Right lobe of liver (tissue), 6 donors: Measurements from ENCODE around the gene MSN. TPM values are rescaled to one million over a fixed set of nuclear protein-coding genes. Genes with fewer than 3 reads are reported as not detected.
A peak's percentile ranks its signal among the peaks of the same experiment; 100 is the strongest.

Experiments used
- ATAC-seq, 4 donors: fragments of 200-7000 bp; cut with Tn5 transposase; one replicate each; pipeline ENCODE4 v1.9.1; 2020; ENCODE audit warnings: mild to moderate bottlenecking in 4 of 4, moderate library complexity in 4 of 4
- DNase-seq, 3 donors: peaks; one replicate each; pipeline ENCODE4 v3.0.0-alpha.2; 2020
- H3K27ac ChIP-seq, 3 donors: fragments of 200-600 bp; one replicate each; pipeline ENCODE4 v1.8.0; 2022
- H3K27me3 ChIP-seq, 2 donors: fragments of 200-600 bp; one replicate each; pipeline ENCODE4 v1.8.0; 2022
- H3K36me3 ChIP-seq, 4 donors: fragments of 200-600 bp; sonication (generic) in 1 of 4; one replicate each; pipeline versions ENCODE4 v1.5.1 to v1.8.0; 2017 to 2022; ENCODE audit warnings: control low read depth in 1 of 4
- H3K4me1 ChIP-seq, 4 donors: fragments of 200-600 bp; sonication (generic) in 1 of 4; one replicate each; pipeline versions ENCODE4 v1.5.1 to v1.8.0; 2017 to 2022; ENCODE audit warnings: control low read depth in 1 of 4
- H3K4me3 ChIP-seq, 3 donors: fragments of 200-600 bp; one replicate each; pipeline ENCODE4 v1.8.0; 2022
- H3K9me3 ChIP-seq, 4 donors: fragments of 200-600 bp; sonication (generic) in 1 of 4; one replicate each; pipeline versions ENCODE4 v1.5.1 to v1.8.0; 2017 to 2022; ENCODE audit warnings: control low read depth in 1 of 4
- POLR2A ChIP-seq: fragments of 450-650 bp; IDR thresholded peaks from one replicate; pipeline ENCODE4 v1.6.1; 2017; ENCODE audit warnings: antibody characterized with exemption, mild to moderate bottlenecking
- WGBS: methylation state at CpG from one replicate; pipeline ENCODE4 v1.1.6; 2018; ENCODE audit warnings: low coverage, low lambda C conversion rate; ENCODE audit not compliant: insufficient coverage; ENCODE audit errors: missing lambda C conversion rate; 5-methylcytosine and 5-hydroxymethylcytosine counted together
- intact Hi-C, 2 donors: fragments of 100-400 bp; cut with DNase I; formaldehyde crosslinking; loops; one replicate each; pipeline versions ENCODE4 v1.11.2 to v1.14.1; 2022
- total RNA-seq, 6 experiments: library from RNA; depleted of rRNA in 2 of 6; stranded (reverse); fragments of >200 nt in 2 of 6; fragmentation: NEBNext Ultra II Directional in 3 of 6; extraction: Animal tissue kit (Norgen Biotek cat#: 25700) in 3 of 6; gene quantifications; one replicate each; pipeline versions ENCODE4 v1.1.0 to v1.2.4, GENCODE V29; 2016 to 2023
- TF ChIP-seq, protein P1 (sequence below), 4 donors: fragments of 200-600 bp in 3 of 4; fragments of 450-650 bp in 1 of 4; IDR thresholded peaks; one replicate each; pipeline versions ENCODE4 v1.5.1 to v1.8.0; 2016 to 2022; ENCODE audit warnings: antibody characterized with exemption in 4 of 4, mild to moderate bottlenecking in 2 of 4
- donor health status: DM: no; HTN: yes; CAD: no.
- donor health status: DM: no; HTN: no; CAD: no.
- donor health status: DM: no; HTN: no; CAD: no.
- donor health status: DM: no; HTN: yes; CAD: no.
- donor health status: DM: no; HTN: yes; CAD: no.

MSN gene
- total RNA-seq, 6 experiments from 2014 or later, result 63.6 to 150 (median 104) TPM

DNA sequence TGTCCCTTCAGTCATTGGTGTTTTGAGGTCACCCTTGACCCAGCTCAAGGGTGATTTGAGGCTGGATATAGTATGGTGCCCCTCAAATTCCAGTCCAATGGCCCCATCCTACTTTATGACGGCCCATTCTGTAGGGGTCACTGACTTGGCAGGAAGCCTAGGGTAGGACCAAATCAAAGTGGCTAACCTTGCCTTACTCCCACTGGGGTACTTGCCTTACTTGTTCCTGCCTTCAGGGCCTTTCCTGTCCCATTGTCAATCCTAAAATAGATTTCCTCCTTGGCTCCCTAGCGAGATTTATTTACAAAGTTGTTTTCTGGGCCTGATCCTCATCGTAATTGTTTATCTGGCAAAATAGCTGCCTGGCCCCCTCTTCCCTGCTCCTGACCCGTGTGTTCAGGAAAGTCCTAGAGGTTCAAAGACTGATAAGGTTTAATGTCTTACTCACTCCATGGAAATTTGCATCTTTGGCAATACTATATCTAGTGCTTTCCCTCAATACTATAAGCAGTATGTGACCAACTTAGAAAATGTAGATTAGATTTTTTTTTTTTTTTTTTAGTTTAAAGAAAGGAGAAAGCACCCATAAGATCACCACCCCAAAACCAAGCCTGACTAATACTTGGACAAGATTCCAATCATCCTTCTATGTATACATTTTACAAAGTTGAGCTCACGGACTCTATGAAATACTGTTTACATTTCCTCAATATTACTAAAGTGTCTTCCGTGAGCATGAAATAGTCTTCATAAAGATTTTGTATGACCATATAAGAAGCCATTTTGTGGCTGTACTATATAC lies 44.8 kb downstream of the MSN start:
- no peaks in the 10 kb centered on the region for H3K4me1 ChIP-seq
- ATAC-seq (peak; percentile 40 to 77 (median 51)), DNase-seq (no peak)
- TF ChIP-seq, protein P1, sequence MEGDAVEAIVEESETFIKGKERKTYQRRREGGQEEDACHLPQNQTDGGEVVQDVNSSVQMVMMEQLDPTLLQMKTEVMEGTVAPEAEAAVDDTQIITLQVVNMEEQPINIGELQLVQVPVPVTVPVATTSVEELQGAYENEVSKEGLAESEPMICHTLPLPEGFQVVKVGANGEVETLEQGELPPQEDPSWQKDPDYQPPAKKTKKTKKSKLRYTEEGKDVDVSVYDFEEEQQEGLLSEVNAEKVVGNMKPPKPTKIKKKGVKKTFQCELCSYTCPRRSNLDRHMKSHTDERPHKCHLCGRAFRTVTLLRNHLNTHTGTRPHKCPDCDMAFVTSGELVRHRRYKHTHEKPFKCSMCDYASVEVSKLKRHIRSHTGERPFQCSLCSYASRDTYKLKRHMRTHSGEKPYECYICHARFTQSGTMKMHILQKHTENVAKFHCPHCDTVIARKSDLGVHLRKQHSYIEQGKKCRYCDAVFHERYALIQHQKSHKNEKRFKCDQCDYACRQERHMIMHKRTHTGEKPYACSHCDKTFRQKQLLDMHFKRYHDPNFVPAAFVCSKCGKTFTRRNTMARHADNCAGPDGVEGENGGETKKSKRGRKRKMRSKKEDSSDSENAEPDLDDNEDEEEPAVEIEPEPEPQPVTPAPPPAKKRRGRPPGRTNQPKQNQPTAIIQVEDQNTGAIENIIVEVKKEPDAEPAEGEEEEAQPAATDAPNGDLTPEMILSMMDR (IDR thresholded peaks at IDR 0.05), result no peak
- no peak overlapping the region for H3K4me3 ChIP-seq
- intact Hi-C loops, result no loop called here
- no peaks in the 10 kb centered on the region for H3K36me3 ChIP-seq
- no peaks in the 10 kb centered on the region for H3K9me3 ChIP-seq
- 51% methylated on average over 6 of the region's 6 CpGs for WGBS
- no peaks in the 10 kb centered on the region for H3K27me3 ChIP-seq
- H3K27ac ChIP-seq, result no peak overlapping the region

DNA sequence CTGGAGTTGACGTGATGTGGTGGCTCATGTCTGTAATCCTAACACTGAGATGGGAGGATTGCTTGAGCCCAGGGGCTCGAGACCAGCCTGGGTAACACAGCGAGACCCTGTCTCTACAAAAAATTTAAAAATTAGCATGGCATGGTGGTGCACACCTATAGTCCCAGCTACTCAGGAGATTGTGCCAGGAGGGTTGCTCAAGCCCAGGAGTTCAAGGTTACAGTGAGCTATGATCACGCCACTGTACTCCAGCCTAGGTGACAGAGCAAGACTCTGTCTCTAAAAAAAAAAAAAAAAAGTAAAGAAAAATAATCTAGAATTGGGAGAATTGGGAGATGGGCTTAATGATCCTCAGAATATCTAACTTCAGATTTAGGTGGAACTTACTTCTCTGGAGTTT lies 51.1 kb downstream of the MSN start:
- intact Hi-C loops, result no loop called here
- DNase-seq, result peak in 1 of 3 donors; percentile 51
- no peak overlapping the region for H3K4me3 ChIP-seq
- peaks cover 0 to 8% (median 0%) of the 10 kb centered on the region in 4 donors for H3K4me1 ChIP-seq
- 70% methylated on average over 4 of the region's 4 CpGs for WGBS
- no peaks in the 10 kb centered on the region for H3K9me3 ChIP-seq
- TF ChIP-seq, protein P1 (IDR thresholded peaks at IDR 0.05), result no peak
- TF ChIP-seq POLR2A, result no peak
- no peaks in the 10 kb centered on the region for H3K36me3 ChIP-seq
- ATAC-seq, result peak; percentile 63 to 75 (median 70)
- no peak overlapping the region for H3K27ac ChIP-seq
- no peaks in the 10 kb centered on the region for H3K27me3 ChIP-seq

DNA sequence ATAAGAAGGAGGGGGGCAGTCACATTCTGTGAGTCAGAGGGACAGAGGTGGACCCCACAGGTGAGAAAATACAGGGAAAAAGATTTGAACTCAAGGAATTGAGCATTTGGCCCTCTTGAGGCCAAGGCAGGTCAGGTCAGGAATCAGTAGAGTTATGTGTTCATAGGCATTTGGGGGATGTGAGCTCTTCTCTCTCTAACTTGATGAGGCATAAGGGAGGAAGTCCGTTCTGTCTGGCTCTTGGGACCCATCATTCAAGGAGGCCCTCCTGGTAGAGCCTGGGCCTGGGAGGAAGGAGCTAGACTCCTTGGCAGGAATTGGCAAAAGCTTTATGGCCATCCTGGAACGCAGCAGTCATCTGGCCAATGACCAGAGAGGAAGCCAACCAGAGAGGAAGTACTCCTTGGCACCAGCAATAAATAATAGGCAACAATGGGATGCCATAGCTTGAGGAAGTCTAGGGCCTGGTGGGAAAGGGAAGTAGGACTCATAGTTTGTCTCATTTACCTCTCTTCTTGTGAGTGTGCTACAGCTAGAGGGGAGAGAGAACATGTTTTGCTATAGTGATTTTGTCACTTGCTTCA lies 53.0 kb downstream of the MSN start:
- peak; percentile 16 to 28 (median 23) for ATAC-seq
- Histone ChIP-seq H3K36me3 (no peaks in the 10 kb centered on the region), H3K27ac (no peak overlapping the region), H3K9me3 (no peaks in the 10 kb centered on the region), H3K4me3 (no peak overlapping the region), H3K27me3 (no peaks in the 10 kb centered on the region), H3K4me1 (peaks cover 0 to 8% (median 0%) of the 10 kb centered on the region in 4 donors)
- DNase-seq, result no peak
- intact Hi-C loops, result no loop called here
- 42% methylated on average over 2 of the region's 2 CpGs for WGBS
- TF ChIP-seq, protein P1 (IDR thresholded peaks at IDR 0.05), result no peak
- no peak for TF ChIP-seq POLR2A

DNA sequence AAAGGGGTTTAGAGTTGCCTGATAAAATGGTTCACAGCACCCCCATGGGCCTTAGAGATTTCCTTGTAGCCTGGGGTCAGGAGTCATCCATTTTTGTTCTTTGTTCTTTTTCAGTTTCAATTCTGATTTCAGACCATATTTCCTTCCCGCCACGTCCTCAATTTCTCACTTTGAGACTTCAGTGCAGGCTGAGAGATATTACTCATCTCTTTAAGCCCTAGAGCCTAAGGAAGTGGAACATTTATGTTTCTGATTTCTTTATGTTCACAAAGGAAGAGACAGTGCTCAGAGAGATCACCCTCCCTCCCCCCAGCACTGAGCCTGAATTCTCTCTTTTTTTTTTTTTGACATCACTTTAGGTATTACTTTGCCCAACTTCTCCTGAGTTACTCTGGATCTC lies 56.3 kb downstream of the MSN start:
- TF ChIP-seq POLR2A, result no peak
- ATAC-seq (peak; percentile 13 to 25 (median 24)), DNase-seq (no peak)
- 46% methylated on average over 2 of the region's 2 CpGs for WGBS
- intact Hi-C loops, result no loop called here
- H3K4me1 ChIP-seq, result peaks cover 0 to 5% (median 0%) of the 10 kb centered on the region in 4 donors
- H3K27ac ChIP-seq, result no peak overlapping the region
- H3K27me3 ChIP-seq, result no peaks in the 10 kb centered on the region
- no peaks in the 10 kb centered on the region for H3K9me3 ChIP-seq
- H3K36me3 ChIP-seq, result peaks cover 0 to 1% (median under 1%) of the 10 kb centered on the region in 4 donors
- H3K4me3 ChIP-seq, result no peak overlapping the region

DNA sequence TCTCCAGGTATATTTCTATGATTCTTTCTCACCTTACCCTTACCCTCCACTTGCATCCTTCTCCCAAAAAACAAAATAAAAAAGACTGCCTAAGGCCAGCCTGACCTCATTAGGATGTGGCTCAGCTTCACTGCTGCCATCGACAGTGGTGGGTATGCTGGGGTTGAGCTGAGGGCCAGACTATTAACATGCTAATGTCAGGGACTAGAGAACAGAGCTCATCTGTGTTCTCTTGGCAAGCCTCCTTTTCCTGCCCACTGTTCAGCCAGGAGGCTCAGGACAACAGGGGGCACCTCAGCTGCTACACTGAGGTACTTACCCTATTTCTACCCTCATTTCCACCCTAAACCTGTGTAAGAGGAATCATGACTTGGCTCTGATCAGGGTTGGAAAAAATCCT lies 59.3 kb downstream of the MSN start:
- Histone ChIP-seq H3K27me3 (no peaks in the 10 kb centered on the region), H3K9me3 (no peaks in the 10 kb centered on the region), H3K4me1 (no peaks in the 10 kb centered on the region), H3K36me3 (peaks cover 0 to 21% (median 1%) of the 10 kb centered on the region in 4 donors), H3K27ac (no peak overlapping the region), H3K4me3 (no peak overlapping the region)
- WGBS, result 40% methylated on average over 1 of the region's 1 CpG
- TF ChIP-seq, protein P1 (IDR thresholded peaks at IDR 0.05), result no peak
- TF ChIP-seq POLR2A, result no peak
- ATAC-seq, result no peak
- intact Hi-C loops, result no loop called here
- DNase-seq, result no peak
